ENCODE data around the gene PARP2. TPM values are rescaled to one million over a fixed set of nuclear protein-coding genes. Genes with fewer than 3 reads are reported as not detected.
"Not testable (repeated sequence)": the region's sequence is repeated elsewhere in the genome, so short reads cannot be mapped to it uniquely, and the experiment has no call there.

Gene PARP2
- total RNA-seq, 1 donor from 2014 or later: 8.4 TPM

DNA sequence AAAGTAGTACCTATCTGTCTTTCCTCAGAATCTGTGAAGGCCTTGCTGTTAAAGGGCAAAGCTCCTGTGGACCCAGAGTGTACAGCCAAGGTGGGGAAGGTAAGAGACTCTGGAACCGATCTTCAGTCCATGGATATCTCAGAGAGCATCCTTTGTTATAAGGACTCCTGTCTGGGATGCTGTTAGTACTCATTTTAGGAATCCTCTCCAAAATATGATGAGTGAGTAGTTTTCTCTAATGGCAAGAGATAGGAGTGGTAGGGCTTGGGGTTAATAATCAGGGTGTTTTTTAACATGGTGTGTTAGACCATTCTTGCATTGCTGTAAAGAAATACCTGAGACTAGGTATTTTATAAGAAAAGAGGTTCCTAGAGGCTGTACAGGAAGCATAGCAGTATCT is 1.9 kb downstream of the PARP2 start:
- no peak overlapping the region for H3K27ac ChIP-seq (ENCODE audit: low read depth, low read length)
- H3K36me3 ChIP-seq (ENCODE audit: control insufficient read depth in 3 of 3, insufficient read depth in 3 of 3, low read length in 3 of 3): peaks cover 23 to 46% (median 28%) of the 10 kb centered on the region in 3 donors
- no peak overlapping the region for H3K4me3 ChIP-seq (ENCODE audit: low read length in 3 of 3)
- H3K9ac ChIP-seq (ENCODE audit: low read depth in 1 of 3, low read length in 3 of 3): no peak overlapping the region
- peaks cover 0 to 9% (median 5%) of the 10 kb centered on the region in 3 donors for H3K4me1 ChIP-seq (ENCODE audit: control insufficient read depth in 3 of 3, insufficient read depth in 3 of 3, low read length in 3 of 3)
- no peaks in the 10 kb centered on the region for H3K9me3 ChIP-seq (ENCODE audit: control insufficient read depth in 3 of 3, low read length in 3 of 3)
- H3K27me3 ChIP-seq (ENCODE audit: control insufficient read depth in 3 of 3, insufficient read depth in 3 of 3, low read length in 3 of 3): no peaks in the 10 kb centered on the region

DNA sequence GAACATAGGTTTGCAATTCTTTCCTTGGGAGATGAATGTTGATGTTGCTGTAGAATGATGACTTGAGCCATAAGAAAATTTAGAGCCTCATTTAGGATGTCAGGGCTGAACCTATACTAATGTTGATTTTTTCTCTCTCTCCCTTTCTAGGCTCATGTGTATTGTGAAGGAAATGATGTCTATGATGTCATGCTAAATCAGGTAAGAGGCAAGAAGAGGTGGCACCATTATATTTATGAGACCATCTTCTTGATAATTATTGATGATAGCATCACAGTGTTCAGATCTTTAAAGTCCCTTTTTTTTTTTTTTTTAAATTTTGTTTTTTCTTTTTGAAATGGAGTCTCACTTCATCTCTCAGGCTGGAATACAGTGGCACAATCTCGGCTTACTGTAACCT is 3.3 kb downstream of the PARP2 start:
- Histone ChIP-seq H3K4me3 (ENCODE audit: low read length in 3 of 3) (no peak overlapping the region), H3K36me3 (ENCODE audit: control insufficient read depth in 3 of 3, insufficient read depth in 3 of 3, low read length in 3 of 3) (peaks cover 26 to 52% (median 39%) of the 10 kb centered on the region in 3 donors), H3K9me3 (ENCODE audit: control insufficient read depth in 3 of 3, low read length in 3 of 3) (no peaks in the 10 kb centered on the region), H3K9ac (ENCODE audit: low read depth in 1 of 3, low read length in 3 of 3) (no peak overlapping the region), H3K27ac (ENCODE audit: low read depth, low read length) (no peak overlapping the region), H3K4me1 (ENCODE audit: control insufficient read depth in 3 of 3, insufficient read depth in 3 of 3, low read length in 3 of 3) (peaks cover 0 to 9% (median 5%) of the 10 kb centered on the region in 3 donors), H3K27me3 (ENCODE audit: control insufficient read depth in 3 of 3, insufficient read depth in 3 of 3, low read length in 3 of 3) (no peaks in the 10 kb centered on the region)

DNA sequence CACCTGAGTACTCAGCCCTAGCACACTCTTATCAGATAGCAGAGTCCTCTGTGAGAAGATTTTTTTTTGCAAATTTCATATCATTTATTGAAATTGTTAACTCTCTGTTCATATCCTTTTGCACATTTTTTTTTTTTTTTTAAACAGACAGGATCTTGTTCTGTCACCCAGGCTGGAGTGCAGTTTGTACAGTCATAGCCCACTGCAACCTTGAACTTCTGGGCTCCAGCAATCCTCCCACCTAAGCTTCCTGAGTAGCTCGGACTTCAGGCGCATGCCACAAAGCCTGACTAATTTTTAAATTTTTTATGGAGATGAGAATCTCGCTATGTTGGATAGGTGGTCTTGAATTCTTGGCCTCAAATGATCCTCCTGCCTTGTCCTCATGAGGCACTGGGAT is 4.3 kb downstream of the PARP2 start:
- peaks cover 36 to 61% (median 49%) of the 10 kb centered on the region in 3 donors for H3K36me3 ChIP-seq (ENCODE audit: control insufficient read depth in 3 of 3, insufficient read depth in 3 of 3, low read length in 3 of 3)
- H3K9ac ChIP-seq (ENCODE audit: low read depth in 1 of 3, low read length in 3 of 3): no peak overlapping the region
- no peaks in the 10 kb centered on the region for H3K27me3 ChIP-seq (ENCODE audit: control insufficient read depth in 3 of 3, insufficient read depth in 3 of 3, low read length in 3 of 3)
- no peak overlapping the region for H3K27ac ChIP-seq (ENCODE audit: low read depth, low read length)
- H3K4me3 ChIP-seq (ENCODE audit: low read length in 3 of 3): no peak overlapping the region
- no peaks in the 10 kb centered on the region for H3K9me3 ChIP-seq (ENCODE audit: control insufficient read depth in 3 of 3, low read length in 3 of 3)
- H3K4me1 ChIP-seq (ENCODE audit: control insufficient read depth in 3 of 3, insufficient read depth in 3 of 3, low read length in 3 of 3): peaks cover 0 to 9% (median 5%) of the 10 kb centered on the region in 3 donors

DNA sequence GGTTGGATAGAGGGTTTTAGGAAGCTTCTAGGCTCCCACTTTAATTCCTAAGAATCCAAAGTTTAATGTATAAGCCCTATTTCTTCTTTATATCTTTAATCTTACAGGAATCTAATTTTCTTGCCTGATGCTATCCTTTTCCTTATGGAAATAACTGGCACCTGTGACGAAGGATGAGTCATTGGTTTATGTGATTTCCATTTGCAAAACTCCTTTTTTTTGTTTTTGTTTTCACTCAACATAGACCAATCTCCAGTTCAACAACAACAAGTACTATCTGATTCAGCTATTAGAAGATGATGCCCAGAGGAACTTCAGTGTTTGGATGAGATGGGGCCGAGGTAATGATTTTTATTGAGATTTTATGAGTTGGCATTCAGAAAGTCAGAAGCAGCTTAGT is 6.8 kb downstream of the PARP2 start:
- Histone ChIP-seq H3K27ac (ENCODE audit: low read depth, low read length) (no peak overlapping the region), H3K27me3 (ENCODE audit: control insufficient read depth in 3 of 3, insufficient read depth in 3 of 3, low read length in 3 of 3) (no peaks in the 10 kb centered on the region), H3K4me3 (ENCODE audit: low read length in 3 of 3) (no peak overlapping the region), H3K4me1 (ENCODE audit: control insufficient read depth in 3 of 3, insufficient read depth in 3 of 3, low read length in 3 of 3) (no peaks in the 10 kb centered on the region), H3K9me3 (ENCODE audit: control insufficient read depth in 3 of 3, low read length in 3 of 3) (no peaks in the 10 kb centered on the region), H3K36me3 (ENCODE audit: control insufficient read depth in 3 of 3, insufficient read depth in 3 of 3, low read length in 3 of 3) (peaks cover 54 to 72% (median 63%) of the 10 kb centered on the region in 3 donors), H3K9ac (ENCODE audit: low read depth in 1 of 3, low read length in 3 of 3) (no peak overlapping the region)

DNA sequence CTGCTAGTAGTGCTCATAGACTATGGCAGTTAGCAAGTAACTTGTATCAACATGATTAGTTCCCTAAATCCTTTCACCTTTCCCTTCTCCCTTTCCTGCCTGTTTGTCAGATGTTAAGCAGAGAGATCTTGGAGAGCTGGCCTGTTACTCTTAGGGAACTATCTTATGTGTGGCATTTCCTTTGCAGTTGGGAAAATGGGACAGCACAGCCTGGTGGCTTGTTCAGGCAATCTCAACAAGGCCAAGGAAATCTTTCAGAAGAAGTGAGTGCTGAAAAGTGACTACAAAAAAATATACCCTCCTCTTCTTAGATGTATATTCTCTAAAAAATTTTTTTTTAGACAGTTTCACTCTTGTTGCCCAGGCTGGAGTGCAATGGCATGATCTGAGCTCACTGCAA is 7.4 kb downstream of the PARP2 start:
- H3K36me3 ChIP-seq (ENCODE audit: control insufficient read depth in 3 of 3, insufficient read depth in 3 of 3, low read length in 3 of 3): peaks cover 55 to 71% (median 62%) of the 10 kb centered on the region in 3 donors
- H3K27me3 ChIP-seq (ENCODE audit: control insufficient read depth in 3 of 3, insufficient read depth in 3 of 3, low read length in 3 of 3): no peaks in the 10 kb centered on the region
- H3K9ac ChIP-seq (ENCODE audit: low read depth in 1 of 3, low read length in 3 of 3): no peak overlapping the region
- no peaks in the 10 kb centered on the region for H3K9me3 ChIP-seq (ENCODE audit: control insufficient read depth in 3 of 3, low read length in 3 of 3)
- H3K27ac ChIP-seq (ENCODE audit: low read depth, low read length): no peak overlapping the region
- H3K4me3 ChIP-seq (ENCODE audit: low read length in 3 of 3): no peak overlapping the region
- no peaks in the 10 kb centered on the region for H3K4me1 ChIP-seq (ENCODE audit: control insufficient read depth in 3 of 3, insufficient read depth in 3 of 3, low read length in 3 of 3)

DNA sequence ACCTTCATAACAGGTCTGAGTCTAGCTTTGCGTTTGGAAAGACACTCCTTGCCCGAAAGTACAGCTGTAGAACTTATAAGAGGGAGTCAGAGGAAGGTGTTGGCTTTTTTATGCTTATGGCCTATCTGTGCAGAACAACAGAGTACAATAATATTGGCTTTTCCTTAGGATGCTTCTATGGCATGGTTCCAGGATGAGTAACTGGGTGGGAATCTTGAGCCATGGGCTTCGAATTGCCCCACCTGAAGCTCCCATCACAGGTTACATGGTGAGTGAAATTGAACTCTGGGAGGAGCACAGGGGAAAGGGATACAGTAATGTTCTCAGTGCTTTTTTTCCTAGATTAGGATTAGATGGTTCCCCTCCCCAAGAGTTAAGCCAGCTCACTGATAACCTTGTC is 13.0 kb downstream of the PARP2 start:
- Histone ChIP-seq H3K27ac (ENCODE audit: low read depth, low read length) (no peak overlapping the region), H3K27me3 (ENCODE audit: control insufficient read depth in 3 of 3, insufficient read depth in 3 of 3, low read length in 3 of 3) (no peaks in the 10 kb centered on the region), H3K9ac (ENCODE audit: low read depth in 1 of 3, low read length in 3 of 3) (no peak overlapping the region), H3K4me1 (ENCODE audit: control insufficient read depth in 3 of 3, insufficient read depth in 3 of 3, low read length in 3 of 3) (no peaks in the 10 kb centered on the region), H3K9me3 (ENCODE audit: control insufficient read depth in 3 of 3, low read length in 3 of 3) (no peaks in the 10 kb centered on the region), H3K36me3 (ENCODE audit: control insufficient read depth in 3 of 3, insufficient read depth in 3 of 3, low read length in 3 of 3) (peaks cover 52 to 64% (median 55%) of the 10 kb centered on the region in 3 donors), H3K4me3 (ENCODE audit: low read length in 3 of 3) (no peak overlapping the region)

DNA sequence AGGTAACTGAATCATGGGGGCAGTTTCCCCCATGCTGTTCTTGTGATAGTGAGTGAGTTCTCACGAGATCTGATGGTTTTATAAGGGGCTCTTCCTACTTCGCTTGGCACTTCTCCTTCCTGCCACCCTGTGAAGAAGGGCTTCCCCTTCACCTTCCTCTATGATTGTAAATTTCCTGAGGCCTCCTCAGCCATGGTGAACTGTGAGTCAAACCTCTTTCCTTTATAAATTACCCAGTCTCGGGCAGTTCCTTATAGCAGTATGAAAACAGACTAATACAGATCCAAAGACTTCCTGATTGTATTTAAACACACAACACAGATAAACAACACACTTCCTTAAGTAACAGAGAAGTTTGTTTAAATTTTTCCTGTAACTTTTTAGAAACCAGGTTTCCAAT is 15.0 kb downstream of the PARP2 start:
- H3K36me3 ChIP-seq (ENCODE audit: control insufficient read depth in 3 of 3, insufficient read depth in 3 of 3, low read length in 3 of 3): peaks cover 40 to 55% (median 49%) of the 10 kb centered on the region in 3 donors
- H3K4me3 ChIP-seq (ENCODE audit: low read length in 3 of 3); H3K9ac ChIP-seq (ENCODE audit: low read depth in 1 of 3, low read length in 3 of 3); H3K4me1 ChIP-seq (ENCODE audit: control insufficient read depth in 3 of 3, insufficient read depth in 3 of 3, low read length in 3 of 3); H3K9me3 ChIP-seq (ENCODE audit: control insufficient read depth in 3 of 3, low read length in 3 of 3); H3K27me3 ChIP-seq (ENCODE audit: control insufficient read depth in 3 of 3, insufficient read depth in 3 of 3, low read length in 3 of 3); H3K27ac ChIP-seq (ENCODE audit: low read depth, low read length): not testable (repeated sequence)

DNA sequence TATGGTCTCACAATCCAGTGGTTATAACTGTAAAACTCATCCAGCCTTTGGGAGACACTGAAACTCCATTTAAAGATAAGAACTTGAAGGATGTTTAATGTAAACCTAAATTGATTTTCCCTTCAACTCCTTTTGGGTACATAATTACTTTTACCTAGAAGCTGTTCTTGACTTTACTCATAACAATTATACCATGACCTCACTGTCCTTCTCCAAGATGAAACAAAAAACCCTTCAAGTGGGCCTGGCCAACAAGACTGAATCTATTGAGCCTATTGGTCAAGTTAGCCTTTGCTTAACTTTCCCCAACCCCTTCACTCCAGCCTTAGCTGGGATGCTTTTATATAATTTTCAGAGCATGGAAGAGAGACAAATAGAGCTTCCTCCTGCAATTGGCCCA is 22.5 kb downstream of the PARP2 start:
- Histone ChIP-seq H3K4me1 (ENCODE audit: control insufficient read depth in 3 of 3, insufficient read depth in 3 of 3, low read length in 3 of 3) (no peaks in the 10 kb centered on the region), H3K9me3 (ENCODE audit: control insufficient read depth in 3 of 3, low read length in 3 of 3) (no peaks in the 10 kb centered on the region), H3K27me3 (ENCODE audit: control insufficient read depth in 3 of 3, insufficient read depth in 3 of 3, low read length in 3 of 3) (no peaks in the 10 kb centered on the region), H3K4me3 (ENCODE audit: low read length in 3 of 3) (no peak overlapping the region), H3K36me3 (ENCODE audit: control insufficient read depth in 3 of 3, insufficient read depth in 3 of 3, low read length in 3 of 3) (peaks cover 31 to 52% (median 51%) of the 10 kb centered on the region in 3 donors), H3K9ac (ENCODE audit: low read depth in 1 of 3, low read length in 3 of 3) (no peak overlapping the region), H3K27ac (ENCODE audit: low read depth, low read length) (no peak overlapping the region)

DNA sequence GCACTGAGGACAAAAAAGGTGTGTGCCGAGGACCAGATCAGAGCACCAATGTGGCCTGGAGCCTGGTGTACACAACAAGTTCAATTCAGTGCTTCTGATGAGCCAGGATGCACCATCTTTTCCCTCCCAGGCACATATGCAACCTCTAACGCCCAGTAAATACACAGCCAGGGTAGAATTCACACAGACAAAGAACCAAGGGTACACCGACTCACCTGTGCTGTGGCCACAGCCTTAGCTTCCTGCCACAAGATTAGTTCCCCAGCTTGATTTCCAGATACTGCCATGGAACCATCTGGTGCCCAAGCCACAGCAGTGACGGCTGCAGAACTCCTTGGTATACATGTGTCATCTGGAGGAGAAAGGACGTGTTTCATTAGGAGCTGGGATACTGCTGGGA is 29.4 kb downstream of the PARP2 start:
- Histone ChIP-seq H3K9ac (ENCODE audit: low read depth in 1 of 3, low read length in 3 of 3) (no peak overlapping the region), H3K27ac (ENCODE audit: low read depth, low read length) (no peak overlapping the region), H3K27me3 (ENCODE audit: control insufficient read depth in 3 of 3, insufficient read depth in 3 of 3, low read length in 3 of 3) (no peaks in the 10 kb centered on the region), H3K9me3 (ENCODE audit: control insufficient read depth in 3 of 3, low read length in 3 of 3) (no peaks in the 10 kb centered on the region), H3K4me1 (ENCODE audit: control insufficient read depth in 3 of 3, insufficient read depth in 3 of 3, low read length in 3 of 3) (no peaks in the 10 kb centered on the region), H3K4me3 (ENCODE audit: low read length in 3 of 3) (no peak overlapping the region), H3K36me3 (ENCODE audit: control insufficient read depth in 3 of 3, insufficient read depth in 3 of 3, low read length in 3 of 3) (peaks cover 73 to 91% (median 86%) of the 10 kb centered on the region in 3 donors)

DNA sequence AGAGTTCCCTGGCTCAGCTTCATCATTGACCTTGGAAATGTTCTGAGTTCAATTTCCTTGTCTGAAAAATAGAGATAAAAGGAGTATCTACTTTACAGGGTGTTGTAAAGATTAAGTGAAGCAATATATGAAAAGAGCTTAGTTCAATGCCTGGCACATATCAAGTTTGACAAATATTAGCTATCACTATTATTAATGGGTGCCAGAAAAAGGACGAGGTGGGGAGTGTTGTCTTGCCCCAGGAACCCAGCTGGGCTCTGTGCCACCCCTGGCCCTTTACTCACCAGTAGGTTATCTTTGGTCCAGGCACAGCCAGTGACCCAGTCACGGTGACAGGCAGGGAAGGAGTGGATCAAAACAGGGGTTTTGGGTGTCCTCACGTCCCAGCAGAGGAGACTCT is 32.0 kb downstream of the PARP2 start:
- Histone ChIP-seq H3K4me1 (ENCODE audit: control insufficient read depth in 3 of 3, insufficient read depth in 3 of 3, low read length in 3 of 3) (no peaks in the 10 kb centered on the region), H3K9ac (ENCODE audit: low read depth in 1 of 3, low read length in 3 of 3) (no peak overlapping the region), H3K27me3 (ENCODE audit: control insufficient read depth in 3 of 3, insufficient read depth in 3 of 3, low read length in 3 of 3) (no peaks in the 10 kb centered on the region), H3K36me3 (ENCODE audit: control insufficient read depth in 3 of 3, insufficient read depth in 3 of 3, low read length in 3 of 3) (peaks cover 82 to 97% (median 93%) of the 10 kb centered on the region in 3 donors), H3K27ac (ENCODE audit: low read depth, low read length) (no peak overlapping the region), H3K9me3 (ENCODE audit: control insufficient read depth in 3 of 3, low read length in 3 of 3) (no peaks in the 10 kb centered on the region), H3K4me3 (ENCODE audit: low read length in 3 of 3) (no peak overlapping the region)

All from skeletal muscle tissue (tissue), 4 donors.